Nephron progenitor cell (in vitro differentiated cells): ENCODE data around the gene ACBD4.

ENCODE experiments used
- DNase-seq: peaks from one replicate; pipeline ENCODE4 v3.0.0; 2021
- H3K27ac Mint-ChIP-seq: 2 replicates; pipeline ENCODE4 v1.8.0; 2021; ENCODE audit warnings: mild to moderate bottlenecking, moderate library complexity, mixed read lengths
- H3K27me3 Mint-ChIP-seq: 2 replicates; pipeline ENCODE4 v1.8.0; 2021; ENCODE audit warnings: mild to moderate bottlenecking, low read depth, mixed read lengths; ENCODE audit not compliant: poor library complexity
- H3K36me3 Mint-ChIP-seq: 2 replicates; pipeline ENCODE4 v1.8.0; 2021; ENCODE audit warnings: low read depth, mixed read lengths
- H3K4me1 Mint-ChIP-seq: 2 replicates; pipeline ENCODE4 v1.8.0; 2021; ENCODE audit warnings: mixed read lengths
- H3K4me3 Mint-ChIP-seq: 2 replicates; pipeline ENCODE4 v1.8.0; 2021; ENCODE audit warnings: mild to moderate bottlenecking, moderate library complexity, mixed read lengths
- H3K9me3 Mint-ChIP-seq: 2 replicates; pipeline ENCODE4 v1.8.0; 2021; ENCODE audit warnings: mild to moderate bottlenecking, moderate library complexity, mixed read lengths
- CTCF ChIP-seq: fragments of 200-600 bp; sonication (generic); IDR thresholded peaks from 2 replicates; pipeline ENCODE4 v1.5.0; 2021; ENCODE audit warnings: antibody characterized with exemption

ACBD4 gene

DNA sequence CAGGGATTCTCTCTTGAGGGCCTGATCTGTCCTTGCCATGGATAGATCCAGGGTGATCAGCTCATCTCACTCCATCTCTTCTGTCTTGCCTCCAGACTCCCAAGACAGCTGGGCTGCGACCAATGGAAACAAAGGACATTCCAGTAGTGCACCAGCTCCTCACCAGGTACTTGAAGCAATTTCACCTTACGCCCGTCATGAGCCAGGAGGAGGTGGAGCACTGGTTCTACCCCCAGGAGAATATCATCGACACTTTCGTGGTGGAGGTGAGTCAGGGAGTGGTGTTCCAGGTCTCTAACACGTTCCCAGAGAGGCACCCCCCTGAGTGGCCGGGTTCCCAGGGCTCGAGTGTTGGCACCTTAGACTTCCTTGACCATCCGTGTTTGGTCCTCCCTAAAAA is 32.6 kb upstream of the ACBD4 start:
- TF ChIP-seq CTCF, result no peak
- no peak for DNase-seq
- Mint-ChIP-seq H3K36me3 (peaks cover 44% of the 10 kb centered on the region), H3K27me3 (no peaks in the 10 kb centered on the region), H3K4me3 (no peak overlapping the region), H3K4me1 (peaks cover 12% of the 10 kb centered on the region), H3K27ac (peak overlapping the region; percentile 90), H3K9me3 (no peaks in the 10 kb centered on the region)

- TF ChIP-seq CTCF, result no peak
- Mint-ChIP-seq H3K36me3 (peaks cover 40% of the 10 kb centered on the region), H3K27me3 (no peaks in the 10 kb centered on the region), H3K4me3 (no peak overlapping the region), H3K27ac (no peak overlapping the region), H3K4me1 (peaks cover 12% of the 10 kb centered on the region), H3K9me3 (no peaks in the 10 kb centered on the region)
- no peak for DNase-seq
Measured at GRCh38 chr17:45103269-45103795, 32.2 kb upstream of the ACBD4 start.

GRCh38 chr17:45104029-45104428 is 31.5 kb upstream of the ACBD4 start:
- Mint-ChIP-seq H3K4me3 (no peak overlapping the region), H3K27me3 (no peaks in the 10 kb centered on the region), H3K9me3 (no peaks in the 10 kb centered on the region), H3K27ac (no peak overlapping the region), H3K36me3 (peaks cover 36% of the 10 kb centered on the region), H3K4me1 (peaks cover 12% of the 10 kb centered on the region)
- no peak for TF ChIP-seq CTCF
- DNase-seq, result no peak

DNA sequence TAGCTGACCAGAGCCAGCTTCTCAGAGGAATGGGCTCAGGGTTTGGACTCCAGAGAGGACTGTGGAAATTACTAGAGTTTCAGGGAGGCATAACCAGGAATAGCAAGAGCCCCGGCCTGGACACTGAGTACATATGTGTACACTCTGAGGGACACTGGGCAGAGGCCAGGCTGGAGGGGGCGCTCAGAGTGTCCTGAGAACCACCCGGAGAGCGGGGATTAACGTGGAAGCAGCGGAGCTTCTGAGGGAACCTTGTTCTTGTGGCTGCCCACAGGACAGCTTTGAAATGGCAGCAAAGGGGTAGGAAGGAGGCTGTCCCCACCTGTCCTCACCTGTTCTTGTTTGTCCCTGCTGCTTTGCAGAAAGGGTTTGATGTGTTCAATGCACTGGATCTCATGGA is 31.0 kb upstream of the ACBD4 start:
- no peaks in the 10 kb centered on the region for H3K27me3 Mint-ChIP-seq
- H3K36me3 Mint-ChIP-seq, result peaks cover 31% of the 10 kb centered on the region
- no peak overlapping the region for H3K4me3 Mint-ChIP-seq
- H3K27ac Mint-ChIP-seq, result no peak overlapping the region
- no peak for TF ChIP-seq CTCF
- peaks cover 12% of the 10 kb centered on the region for H3K4me1 Mint-ChIP-seq
- no peaks in the 10 kb centered on the region for H3K9me3 Mint-ChIP-seq
- DNase-seq, result no peak

- Mint-ChIP-seq H3K27ac (no peak overlapping the region), H3K4me3 (no peak overlapping the region), H3K27me3 (no peaks in the 10 kb centered on the region), H3K4me1 (peaks cover 12% of the 10 kb centered on the region), H3K36me3 (peaks cover 30% of the 10 kb centered on the region), H3K9me3 (no peaks in the 10 kb centered on the region)
- no peak for TF ChIP-seq CTCF
- no peak for DNase-seq
Measured at GRCh38 chr17:45104907-45105624, 30.4 kb upstream of the ACBD4 start.

DNA sequence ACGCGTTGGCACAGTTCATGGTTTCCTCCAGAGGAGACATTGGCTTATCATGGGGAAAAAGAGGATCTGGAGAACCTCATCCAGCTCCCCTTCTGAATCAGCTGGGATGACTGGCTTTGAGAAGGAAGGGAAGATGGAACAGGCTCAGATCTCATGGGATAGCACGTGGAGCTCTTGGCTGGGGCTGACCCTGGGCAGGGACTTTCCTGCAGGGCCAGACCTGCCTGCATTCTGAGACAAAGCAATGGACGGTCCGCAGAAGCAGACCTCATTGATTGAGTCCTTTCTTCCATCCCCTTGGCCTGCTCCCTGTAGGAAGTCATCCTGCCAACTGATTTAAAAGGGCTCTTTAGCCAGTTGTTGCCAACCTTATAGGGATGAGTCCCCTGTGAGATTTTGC is 29.4 kb upstream of the ACBD4 start:
- TF ChIP-seq CTCF, result no peak
- no peaks in the 10 kb centered on the region for H3K27me3 Mint-ChIP-seq
- no peak for DNase-seq
- H3K4me1 Mint-ChIP-seq, result peaks cover 20% of the 10 kb centered on the region
- H3K36me3 Mint-ChIP-seq, result peaks cover 30% of the 10 kb centered on the region
- no peak overlapping the region for H3K27ac Mint-ChIP-seq
- H3K9me3 Mint-ChIP-seq, result no peaks in the 10 kb centered on the region
- no peak overlapping the region for H3K4me3 Mint-ChIP-seq
